ENCODE measurements around the gene NOXRED1.
A peak's percentile ranks its signal among the peaks of the same experiment; 100 is the strongest.

NOXRED1 gene

GRCh38 chr14:77459072-77459723 lies 35.9 kb upstream of the NOXRED1 start:
- peak overlapping the region; percentile 81 for H3K4me3 ChIP-seq (ENCODE audit: low read depth, low read length)
- no peak for TF ChIP-seq MYC (IDR thresholded peaks at IDR 0.05; ENCODE audit: low read depth, low read length)
- TF ChIP-seq, protein P1, sequence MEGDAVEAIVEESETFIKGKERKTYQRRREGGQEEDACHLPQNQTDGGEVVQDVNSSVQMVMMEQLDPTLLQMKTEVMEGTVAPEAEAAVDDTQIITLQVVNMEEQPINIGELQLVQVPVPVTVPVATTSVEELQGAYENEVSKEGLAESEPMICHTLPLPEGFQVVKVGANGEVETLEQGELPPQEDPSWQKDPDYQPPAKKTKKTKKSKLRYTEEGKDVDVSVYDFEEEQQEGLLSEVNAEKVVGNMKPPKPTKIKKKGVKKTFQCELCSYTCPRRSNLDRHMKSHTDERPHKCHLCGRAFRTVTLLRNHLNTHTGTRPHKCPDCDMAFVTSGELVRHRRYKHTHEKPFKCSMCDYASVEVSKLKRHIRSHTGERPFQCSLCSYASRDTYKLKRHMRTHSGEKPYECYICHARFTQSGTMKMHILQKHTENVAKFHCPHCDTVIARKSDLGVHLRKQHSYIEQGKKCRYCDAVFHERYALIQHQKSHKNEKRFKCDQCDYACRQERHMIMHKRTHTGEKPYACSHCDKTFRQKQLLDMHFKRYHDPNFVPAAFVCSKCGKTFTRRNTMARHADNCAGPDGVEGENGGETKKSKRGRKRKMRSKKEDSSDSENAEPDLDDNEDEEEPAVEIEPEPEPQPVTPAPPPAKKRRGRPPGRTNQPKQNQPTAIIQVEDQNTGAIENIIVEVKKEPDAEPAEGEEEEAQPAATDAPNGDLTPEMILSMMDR (IDR thresholded peaks at IDR 0.05; ENCODE audit: low read depth, low read length): peak; percentile 62
- no peak for TF ChIP-seq POLR2A (IDR thresholded peaks at IDR 0.05; ENCODE audit: extremely low read depth, insufficient read length)
- TF ChIP-seq, protein P2, sequence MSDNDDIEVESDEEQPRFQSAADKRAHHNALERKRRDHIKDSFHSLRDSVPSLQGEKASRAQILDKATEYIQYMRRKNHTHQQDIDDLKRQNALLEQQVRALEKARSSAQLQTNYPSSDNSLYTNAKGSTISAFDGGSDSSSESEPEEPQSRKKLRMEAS (IDR thresholded peaks at IDR 0.05; ENCODE audit: low read depth, low read length): 0 out of 2 replicates have a peak, but pooled peaks have one; percentile 8
- peak; percentile 81 for DNase-seq (ENCODE audit: low read depth)

- peak overlapping the region; percentile 81 for H3K4me3 ChIP-seq (ENCODE audit: low read depth, low read length)
- TF ChIP-seq MYC (IDR thresholded peaks at IDR 0.05; ENCODE audit: low read depth, low read length) (no peak; the same call in 1 of the 2 replicates), POLR2A (IDR thresholded peaks at IDR 0.05; ENCODE audit: extremely low read depth, insufficient read length) (no peak)
- TF ChIP-seq, protein P1 (IDR thresholded peaks at IDR 0.05; ENCODE audit: low read depth, low read length): no peak
- TF ChIP-seq, protein P2 (IDR thresholded peaks at IDR 0.05; ENCODE audit: low read depth, low read length): peak; percentile 38; the same call in 1 of the 2 replicates
- DNase-seq (ENCODE audit: low read depth): peak; percentile 65
Measured at GRCh38 chr14:77458249-77458950, 35.1 kb upstream of the NOXRED1 start.

DNA sequence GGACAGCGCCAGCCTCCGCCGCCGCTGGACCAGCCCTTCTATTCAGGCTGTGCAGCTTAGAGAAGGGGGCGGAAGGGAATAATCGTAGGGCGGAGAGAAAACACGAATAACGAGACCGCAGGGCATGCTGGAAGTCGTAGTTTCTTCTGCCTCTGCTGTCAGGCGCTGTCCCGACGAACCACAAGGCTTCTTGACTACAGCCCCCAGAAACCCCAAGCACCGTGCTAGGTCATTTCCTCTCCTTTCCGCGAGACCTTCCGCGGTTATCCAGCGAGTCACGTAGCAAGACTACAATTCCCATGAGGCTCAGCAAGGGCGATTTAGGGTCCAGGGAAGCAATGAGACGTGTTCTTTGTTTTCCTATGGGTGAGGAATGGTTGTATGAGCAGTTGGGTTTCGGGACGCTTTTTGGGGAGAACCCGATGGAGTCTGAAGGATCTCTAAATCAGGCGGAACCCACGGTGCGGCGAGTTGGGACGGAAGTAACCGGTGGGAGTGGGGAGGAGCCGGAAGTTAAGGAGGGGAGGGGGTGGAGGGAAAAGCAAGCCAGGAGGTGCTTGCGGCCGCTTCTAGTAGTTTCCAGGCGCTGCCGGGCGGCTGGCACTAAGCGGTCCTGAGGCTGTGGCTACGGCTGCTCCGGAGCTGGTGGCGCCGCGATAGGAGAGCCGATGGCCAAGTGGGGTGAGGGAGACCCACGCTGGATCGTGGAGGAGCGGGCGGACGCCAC lies 34.4 kb upstream of the NOXRED1 start, which contains the start of the genes AHSA1 and VIPAS39:
AHSA1 (plus strand) TSS at position 572 of the 727 bp plus-strand sequence; CDS start at position 669, 97 bp downstream.
VIPAS39 (minus strand) TSS at position 80 of the 727 bp plus-strand sequence. CDS start 3,499 bp downstream, outside the sequence.
- peak within 1 kb of the TSS; percentile 81 for H3K4me3 ChIP-seq (ENCODE audit: low read depth, low read length)
- DNase-seq (ENCODE audit: low read depth): peak; percentile 99
- TF ChIP-seq MYC (IDR thresholded peaks at IDR 0.05; ENCODE audit: low read depth, low read length) (peak; percentile 77), POLR2A (IDR thresholded peaks at IDR 0.05; ENCODE audit: extremely low read depth, insufficient read length) (peak; percentile 75)
- TF ChIP-seq, protein P2 (IDR thresholded peaks at IDR 0.05; ENCODE audit: low read depth, low read length): peak; percentile 82
- TF ChIP-seq, protein P1 (IDR thresholded peaks at IDR 0.05; ENCODE audit: low read depth, low read length): no peak

- TF ChIP-seq, protein P2 (IDR thresholded peaks at IDR 0.05; ENCODE audit: low read depth, low read length): no peak
- no peak for TF ChIP-seq MYC (IDR thresholded peaks at IDR 0.05; ENCODE audit: low read depth, low read length)
- TF ChIP-seq, protein P1 (IDR thresholded peaks at IDR 0.05; ENCODE audit: low read depth, low read length): no peak
- TF ChIP-seq POLR2A (IDR thresholded peaks at IDR 0.05; ENCODE audit: extremely low read depth, insufficient read length): no peak
- DNase-seq (ENCODE audit: low read depth): no peak
- H3K4me3 ChIP-seq (ENCODE audit: low read depth, low read length): peak overlapping the region; percentile 81
Measured at GRCh38 chr14:77457115-77457521, 33.8 kb upstream of the NOXRED1 start.

GRCh38 chr14:77455966-77456640 lies 32.8 kb upstream of the NOXRED1 start:
- peak overlapping the region; percentile 81 for H3K4me3 ChIP-seq (ENCODE audit: low read depth, low read length)
- TF ChIP-seq MYC (IDR thresholded peaks at IDR 0.05; ENCODE audit: low read depth, low read length) (no peak), POLR2A (IDR thresholded peaks at IDR 0.05; ENCODE audit: extremely low read depth, insufficient read length) (no peak)
- TF ChIP-seq, protein P1 (IDR thresholded peaks at IDR 0.05; ENCODE audit: low read depth, low read length): no peak
- TF ChIP-seq, protein P2 (IDR thresholded peaks at IDR 0.05; ENCODE audit: low read depth, low read length): no peak
- no peak for DNase-seq (ENCODE audit: low read depth)
